ENCODE data around the gene PTPA.
A peak's percentile ranks its signal among the peaks of the same experiment; 100 is the strongest.

PTPA gene

GRCh38 chr9:129110740-129111527, at the start of gene PTPA, which contains the start of gene CRAT:
TSS of gene PTPA (plus strand) at chr9:129111415. CDS start at chr9:129111601, 186 bp downstream.
TSS of gene CRAT (minus strand) at chr9:129110793. CDS start at chr9:129110509, 284 bp downstream.
- DNase-seq = peak; percentile 76

- DNase-seq = no peak
These were observed 48.2 kb upstream of the PTPA start for GRCh38 chr9:129063061-129063460.

- no peak for DNase-seq
These were observed 46.7 kb upstream of the PTPA start for GRCh38 chr9:129064499-129064908.

- DNase-seq = no peak
These were observed 43.1 kb upstream of the PTPA start for GRCh38 chr9:129068110-129068509.

GRCh38 chr9:129068990-129069861, 42.0 kb upstream of the PTPA start:
- DNase-seq = no peak

- DNase-seq = no peak
These were observed 41.2 kb upstream of the PTPA start for GRCh38 chr9:129069862-129070641.

GRCh38 chr9:129070696-129071525, 40.3 kb upstream of the PTPA start:
- DNase-seq = no peak

- DNase-seq = no peak
These were observed 39.6 kb upstream of the PTPA start for GRCh38 chr9:129071526-129072126.

GRCh38 chr9:129072171-129072570, 39.0 kb upstream of the PTPA start:
- DNase-seq = no peak

- DNase-seq = no peak
These were observed 37.8 kb upstream of the PTPA start for GRCh38 chr9:129073404-129073803.

GRCh38 chr9:129074106-129074505, 37.1 kb upstream of the PTPA start:
- DNase-seq = no peak

GRCh38 chr9:129075996-129076639, 35.1 kb upstream of the PTPA start:
- DNase-seq = no peak

- DNase-seq = no peak
These were observed 34.6 kb upstream of the PTPA start for GRCh38 chr9:129076640-129077037.

- no peak for DNase-seq
These were observed 34.0 kb upstream of the PTPA start for GRCh38 chr9:129077236-129077635.

- DNase-seq = no peak
These were observed 32.3 kb upstream of the PTPA start for GRCh38 chr9:129078691-129079503.

- no peak for DNase-seq
These were observed 31.4 kb upstream of the PTPA start for GRCh38 chr9:129079829-129080228.

- DNase-seq = no peak
These were observed 31.0 kb upstream of the PTPA start for GRCh38 chr9:129080298-129080600.

GRCh38 chr9:129080601-129081387, 30.4 kb upstream of the PTPA start, which contains the start of gene DOLPP1:
TSS of gene DOLPP1 (plus strand) at chr9:129081111. CDS start at chr9:129081132, 21 bp downstream.
- DNase-seq = peak; percentile 100

GRCh38 chr9:129081388-129081904, 29.8 kb upstream of the PTPA start:
- no peak for DNase-seq

Measured in amniotic stem cell (primary cell).